Activated T-cell treated with anti-CD3 and anti-CD28 coated beads, Interleukin-2, amount 50 U/mL, for 4 hours (primary cell): ENCODE measurements around the gene ZNF213. TPM values are rescaled to one million over a fixed set of nuclear protein-coding genes. Genes with fewer than 3 reads are reported as not detected.
A peak's percentile ranks its signal among the peaks of the same experiment; 100 is the strongest.

Experiments
- ATAC-seq, 2 donors: fragments of 200-7000 bp; cut with Tn5 transposase; one replicate each; pipeline ENCODE4 v1.10.0; 2021
- DNase-seq: peaks from one replicate; pipeline ENCODE4 v3.0.0-alpha.2; 2020
- H3K27me3 Mint-ChIP-seq: one replicate; pipeline ENCODE4 v1.8.0; 2021; ENCODE audit warnings: low read depth, mixed read lengths
- H3K36me3 Mint-ChIP-seq: one replicate; pipeline ENCODE4 v1.8.0; 2022; ENCODE audit warnings: mixed read lengths; ENCODE audit not compliant: insufficient read depth
- H3K4me1 Mint-ChIP-seq: one replicate; pipeline ENCODE4 v1.8.0; 2021; ENCODE audit warnings: low read depth, mixed read lengths
- H3K4me3 Mint-ChIP-seq: one replicate; pipeline ENCODE4 v1.8.0; 2021; ENCODE audit warnings: mild to moderate bottlenecking, moderate library complexity, mixed read lengths
- H3K9me3 Mint-ChIP-seq: one replicate; pipeline ENCODE4 v1.8.0; 2021; ENCODE audit warnings: mixed read lengths
- total RNA-seq, 3 donors: library from RNA; stranded (reverse); gene quantifications; one replicate each; pipeline ENCODE4 v1.2.1, GENCODE V29; 2021

Gene ZNF213
- total RNA-seq, 3 donors from 2014 or later: 9.8 to 12.0 (median 9.9) TPM

GRCh38 chr16:3096362-3096761 is 38.5 kb upstream of the ZNF213 start:
- Mint-ChIP-seq H3K9me3 (no peaks in the 10 kb centered on the region), H3K36me3 (no peaks in the 10 kb centered on the region), H3K4me1 (peaks cover 30% of the 10 kb centered on the region), H3K4me3 (no peak overlapping the region), H3K27me3 (no peaks in the 10 kb centered on the region)
- no peak for DNase-seq
- no peak for ATAC-seq

GRCh38 chr16:3097266-3097665 is 37.6 kb upstream of the ZNF213 start:
- H3K27me3 Mint-ChIP-seq: no peaks in the 10 kb centered on the region

GRCh38 chr16:3098459-3099394 is 36.1 kb upstream of the ZNF213 start, which contains the start of gene ZSCAN10:
ZSCAN10 (minus strand) TSS chr16:3099294; CDS start chr16:3092937, 6,357 bp downstream.
- H3K9me3 Mint-ChIP-seq: no peaks in the 10 kb centered on the region
- no peaks in the 10 kb centered on the region for H3K36me3 Mint-ChIP-seq
- no peak for ATAC-seq
- H3K4me3 Mint-ChIP-seq: peak within 1 kb of the TSS; percentile 70
- DNase-seq: no peak
- no peaks in the 10 kb centered on the region for H3K27me3 Mint-ChIP-seq
- H3K4me1 Mint-ChIP-seq: peaks cover 39% of the 10 kb centered on the region

More at GRCh38 chr16:3097266-3097665, 37.6 kb upstream of the ZNF213 start:
- no peaks in the 10 kb centered on the region for H3K36me3 Mint-ChIP-seq
- H3K4me1 Mint-ChIP-seq: peaks cover 34% of the 10 kb centered on the region
- no peaks in the 10 kb centered on the region for H3K9me3 Mint-ChIP-seq
- no peak for DNase-seq
- H3K4me3 Mint-ChIP-seq: no peak overlapping the region
- ATAC-seq: no peak

GRCh38 chr16:3099395-3099731 is 35.5 kb upstream of the ZNF213 start:
- DNase-seq (no peak), ATAC-seq (no peak)
- Mint-ChIP-seq H3K9me3 (no peaks in the 10 kb centered on the region), H3K27me3 (no peaks in the 10 kb centered on the region), H3K4me1 (peaks cover 39% of the 10 kb centered on the region), H3K36me3 (no peaks in the 10 kb centered on the region), H3K4me3 (no peak overlapping the region)

- no peaks in the 10 kb centered on the region for H3K9me3 Mint-ChIP-seq
- H3K4me3 Mint-ChIP-seq: peak overlapping the region; percentile 70
- H3K36me3 Mint-ChIP-seq: no peaks in the 10 kb centered on the region
- ATAC-seq (peak; percentile 89 to 92), DNase-seq (peak; percentile 92)
- H3K4me1 Mint-ChIP-seq: peaks cover 36% of the 10 kb centered on the region
- no peaks in the 10 kb centered on the region for H3K27me3 Mint-ChIP-seq
These were observed 34.9 kb upstream of the ZNF213 start for GRCh38 chr16:3099732-3100499.

- DNase-seq: peak; percentile 22
- no peaks in the 10 kb centered on the region for H3K27me3 Mint-ChIP-seq
These were observed 33.6 kb upstream of the ZNF213 start for GRCh38 chr16:3101018-3101840.

GRCh38 chr16:3101841-3102470 is 32.9 kb upstream of the ZNF213 start:
- DNase-seq: no peak
- ATAC-seq: no peak
- Mint-ChIP-seq H3K36me3 (no peaks in the 10 kb centered on the region), H3K4me1 (peaks cover 35% of the 10 kb centered on the region), H3K27me3 (no peaks in the 10 kb centered on the region), H3K4me3 (peak overlapping the region; percentile 78), H3K9me3 (no peaks in the 10 kb centered on the region)

More at GRCh38 chr16:3101018-3101840, 33.6 kb upstream of the ZNF213 start:
- H3K4me3 Mint-ChIP-seq: peak overlapping the region; percentile 78
- H3K9me3 Mint-ChIP-seq: no peaks in the 10 kb centered on the region
- peaks cover 32% of the 10 kb centered on the region for H3K4me1 Mint-ChIP-seq
- ATAC-seq: no peak
- H3K36me3 Mint-ChIP-seq: no peaks in the 10 kb centered on the region

- Mint-ChIP-seq H3K27me3 (no peaks in the 10 kb centered on the region), H3K36me3 (no peaks in the 10 kb centered on the region), H3K4me1 (peaks cover 24% of the 10 kb centered on the region), H3K4me3 (peak overlapping the region; percentile 83), H3K9me3 (no peaks in the 10 kb centered on the region)
- ATAC-seq: peak; percentile 94
- peak; percentile 87 for DNase-seq
These were observed 28.5 kb upstream of the ZNF213 start for GRCh38 chr16:3106205-3106928.

GRCh38 chr16:3112058-3112880 is 22.6 kb upstream of the ZNF213 start, which contains the start of gene ZNF205:
ZNF205 (plus strand) TSS chr16:3112586; CDS start chr16:3113431, 845 bp downstream.
- Mint-ChIP-seq H3K27me3 (peaks cover 7% of the 10 kb centered on the region), H3K4me3 (no peak within 1 kb of the TSS), H3K36me3 (peaks cover 4% of the 10 kb centered on the region), H3K9me3 (no peaks in the 10 kb centered on the region), H3K4me1 (peaks cover 2% of the 10 kb centered on the region)
- DNase-seq: no peak
- ATAC-seq: no peak

GRCh38 chr16:3112881-3113574 is 21.8 kb upstream of the ZNF213 start:
- Mint-ChIP-seq H3K36me3 (peaks cover 4% of the 10 kb centered on the region), H3K4me3 (no peak overlapping the region), H3K9me3 (no peaks in the 10 kb centered on the region), H3K4me1 (no peaks in the 10 kb centered on the region), H3K27me3 (peaks cover 7% of the 10 kb centered on the region)
- DNase-seq (no peak), ATAC-seq (no peak)

GRCh38 chr16:3113765-3114479 is 20.9 kb upstream of the ZNF213 start:
- no peak for ATAC-seq
- no peaks in the 10 kb centered on the region for H3K9me3 Mint-ChIP-seq
- peaks cover 4% of the 10 kb centered on the region for H3K36me3 Mint-ChIP-seq
- no peak for DNase-seq
- H3K4me1 Mint-ChIP-seq: no peaks in the 10 kb centered on the region
- H3K4me3 Mint-ChIP-seq: no peak overlapping the region
- peaks cover 7% of the 10 kb centered on the region for H3K27me3 Mint-ChIP-seq
